Measurements from ENCODE around the gene CLTA. TPM values are rescaled to one million over a fixed set of nuclear protein-coding genes. Genes with fewer than 3 reads are reported as not detected.

The CLTA gene
- total and polyA plus RNA-seq, 2 of the 8 experiments (the other 6 are each of a cell fraction or from before 2014, with no cell fraction given) = 137 to 236 TPM

DNA sequence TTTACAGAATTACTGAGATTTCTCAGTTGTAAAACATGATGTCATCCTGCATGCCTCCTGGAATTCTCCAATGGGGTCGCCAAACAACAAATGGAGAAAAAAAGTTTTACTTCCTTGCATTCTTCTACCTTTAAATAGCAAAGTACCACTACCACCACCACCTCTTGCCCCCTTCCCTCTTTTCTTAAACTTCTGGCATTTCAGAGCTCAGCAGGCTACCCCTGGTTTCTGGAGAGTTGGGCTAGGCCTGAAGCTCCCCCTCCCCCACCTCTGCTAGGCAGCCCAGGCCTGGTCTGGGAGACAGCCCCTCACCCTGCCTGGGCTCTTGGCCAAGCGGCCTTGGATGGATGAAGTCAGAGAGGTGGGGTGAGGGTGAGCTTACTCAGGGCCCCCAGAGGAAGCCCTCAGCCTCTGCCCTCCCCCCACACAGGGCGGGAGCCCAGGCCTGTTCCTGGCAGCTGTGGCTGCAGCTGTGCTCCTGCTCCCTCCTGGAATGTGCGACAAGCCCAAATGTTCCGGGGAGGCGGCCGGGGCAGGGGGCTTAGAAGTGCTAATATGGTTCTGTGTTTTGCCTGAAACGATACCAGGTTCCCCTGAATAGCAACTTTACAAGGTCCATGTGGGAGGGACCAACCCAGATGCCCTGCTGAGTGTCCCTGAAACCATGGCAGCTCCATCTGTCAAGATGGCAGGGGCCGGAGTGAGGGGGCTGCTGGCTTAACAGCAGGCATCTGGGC, 27.5 kb upstream of the CLTA start (continued):
- TF ChIP-seq, protein P1, sequence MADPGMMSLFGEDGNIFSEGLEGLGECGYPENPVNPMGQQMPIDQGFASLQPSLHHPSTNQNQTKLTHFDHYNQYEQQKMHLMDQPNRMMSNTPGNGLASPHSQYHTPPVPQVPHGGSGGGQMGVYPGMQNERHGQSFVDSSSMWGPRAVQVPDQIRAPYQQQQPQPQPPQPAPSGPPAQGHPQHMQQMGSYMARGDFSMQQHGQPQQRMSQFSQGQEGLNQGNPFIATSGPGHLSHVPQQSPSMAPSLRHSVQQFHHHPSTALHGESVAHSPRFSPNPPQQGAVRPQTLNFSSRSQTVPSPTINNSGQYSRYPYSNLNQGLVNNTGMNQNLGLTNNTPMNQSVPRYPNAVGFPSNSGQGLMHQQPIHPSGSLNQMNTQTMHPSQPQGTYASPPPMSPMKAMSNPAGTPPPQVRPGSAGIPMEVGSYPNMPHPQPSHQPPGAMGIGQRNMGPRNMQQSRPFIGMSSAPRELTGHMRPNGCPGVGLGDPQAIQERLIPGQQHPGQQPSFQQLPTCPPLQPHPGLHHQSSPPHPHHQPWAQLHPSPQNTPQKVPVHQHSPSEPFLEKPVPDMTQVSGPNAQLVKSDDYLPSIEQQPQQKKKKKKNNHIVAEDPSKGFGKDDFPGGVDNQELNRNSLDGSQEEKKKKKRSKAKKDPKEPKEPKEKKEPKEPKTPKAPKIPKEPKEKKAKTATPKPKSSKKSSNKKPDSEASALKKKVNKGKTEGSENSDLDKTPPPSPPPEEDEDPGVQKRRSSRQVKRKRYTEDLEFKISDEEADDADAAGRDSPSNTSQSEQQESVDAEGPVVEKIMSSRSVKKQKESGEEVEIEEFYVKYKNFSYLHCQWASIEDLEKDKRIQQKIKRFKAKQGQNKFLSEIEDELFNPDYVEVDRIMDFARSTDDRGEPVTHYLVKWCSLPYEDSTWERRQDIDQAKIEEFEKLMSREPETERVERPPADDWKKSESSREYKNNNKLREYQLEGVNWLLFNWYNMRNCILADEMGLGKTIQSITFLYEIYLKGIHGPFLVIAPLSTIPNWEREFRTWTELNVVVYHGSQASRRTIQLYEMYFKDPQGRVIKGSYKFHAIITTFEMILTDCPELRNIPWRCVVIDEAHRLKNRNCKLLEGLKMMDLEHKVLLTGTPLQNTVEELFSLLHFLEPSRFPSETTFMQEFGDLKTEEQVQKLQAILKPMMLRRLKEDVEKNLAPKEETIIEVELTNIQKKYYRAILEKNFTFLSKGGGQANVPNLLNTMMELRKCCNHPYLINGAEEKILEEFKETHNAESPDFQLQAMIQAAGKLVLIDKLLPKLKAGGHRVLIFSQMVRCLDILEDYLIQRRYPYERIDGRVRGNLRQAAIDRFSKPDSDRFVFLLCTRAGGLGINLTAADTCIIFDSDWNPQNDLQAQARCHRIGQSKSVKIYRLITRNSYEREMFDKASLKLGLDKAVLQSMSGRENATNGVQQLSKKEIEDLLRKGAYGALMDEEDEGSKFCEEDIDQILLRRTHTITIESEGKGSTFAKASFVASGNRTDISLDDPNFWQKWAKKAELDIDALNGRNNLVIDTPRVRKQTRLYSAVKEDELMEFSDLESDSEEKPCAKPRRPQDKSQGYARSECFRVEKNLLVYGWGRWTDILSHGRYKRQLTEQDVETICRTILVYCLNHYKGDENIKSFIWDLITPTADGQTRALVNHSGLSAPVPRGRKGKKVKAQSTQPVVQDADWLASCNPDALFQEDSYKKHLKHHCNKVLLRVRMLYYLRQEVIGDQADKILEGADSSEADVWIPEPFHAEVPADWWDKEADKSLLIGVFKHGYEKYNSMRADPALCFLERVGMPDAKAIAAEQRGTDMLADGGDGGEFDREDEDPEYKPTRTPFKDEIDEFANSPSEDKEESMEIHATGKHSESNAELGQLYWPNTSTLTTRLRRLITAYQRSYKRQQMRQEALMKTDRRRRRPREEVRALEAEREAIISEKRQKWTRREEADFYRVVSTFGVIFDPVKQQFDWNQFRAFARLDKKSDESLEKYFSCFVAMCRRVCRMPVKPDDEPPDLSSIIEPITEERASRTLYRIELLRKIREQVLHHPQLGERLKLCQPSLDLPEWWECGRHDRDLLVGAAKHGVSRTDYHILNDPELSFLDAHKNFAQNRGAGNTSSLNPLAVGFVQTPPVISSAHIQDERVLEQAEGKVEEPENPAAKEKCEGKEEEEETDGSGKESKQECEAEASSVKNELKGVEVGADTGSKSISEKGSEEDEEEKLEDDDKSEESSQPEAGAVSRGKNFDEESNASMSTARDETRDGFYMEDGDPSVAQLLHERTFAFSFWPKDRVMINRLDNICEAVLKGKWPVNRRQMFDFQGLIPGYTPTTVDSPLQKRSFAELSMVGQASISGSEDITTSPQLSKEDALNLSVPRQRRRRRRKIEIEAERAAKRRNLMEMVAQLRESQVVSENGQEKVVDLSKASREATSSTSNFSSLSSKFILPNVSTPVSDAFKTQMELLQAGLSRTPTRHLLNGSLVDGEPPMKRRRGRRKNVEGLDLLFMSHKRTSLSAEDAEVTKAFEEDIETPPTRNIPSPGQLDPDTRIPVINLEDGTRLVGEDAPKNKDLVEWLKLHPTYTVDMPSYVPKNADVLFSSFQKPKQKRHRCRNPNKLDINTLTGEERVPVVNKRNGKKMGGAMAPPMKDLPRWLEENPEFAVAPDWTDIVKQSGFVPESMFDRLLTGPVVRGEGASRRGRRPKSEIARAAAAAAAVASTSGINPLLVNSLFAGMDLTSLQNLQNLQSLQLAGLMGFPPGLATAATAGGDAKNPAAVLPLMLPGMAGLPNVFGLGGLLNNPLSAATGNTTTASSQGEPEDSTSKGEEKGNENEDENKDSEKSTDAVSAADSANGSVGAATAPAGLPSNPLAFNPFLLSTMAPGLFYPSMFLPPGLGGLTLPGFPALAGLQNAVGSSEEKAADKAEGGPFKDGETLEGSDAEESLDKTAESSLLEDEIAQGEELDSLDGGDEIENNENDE (IDR thresholded peaks at IDR 0.05; ENCODE audit: insufficient replicate concordance, low read length) = no peak
- TF ChIP-seq SRF (IDR thresholded peaks at IDR 0.05; ENCODE audit: low read depth, low read length) (no peak), POU5F1 (IDR thresholded peaks at IDR 0.05; ENCODE audit: low read depth, low read length) (no peak), POLR2AphosphoS5 (IDR thresholded peaks at IDR 0.05; ENCODE audit: low read depth, low read length) (0 out of 2 replicates have a peak, but pooled peaks have one; percentile 38), RBBP5 (IDR thresholded peaks at IDR 0.05; ENCODE audit: borderline replicate concordance, low read depth, low read length) (peak; percentile 80; the same call in 1 of the 2 replicates), CHD1 (IDR thresholded peaks at IDR 0.05; ENCODE audit: low read depth, low read length) (peak; percentile 60; the same call in 1 of the 2 replicates), EGR1 (IDR thresholded peaks at IDR 0.05; ENCODE audit: borderline replicate concordance, low read depth, low read length) (no peak), TCF12 (IDR thresholded peaks at IDR 0.05; ENCODE audit: low read depth, low read length) (peak; percentile 93), BRCA1 (IDR thresholded peaks at IDR 0.05; ENCODE audit: low read depth, low read length) (no peak), EP300 (IDR thresholded peaks at IDR 0.05; ENCODE audit: borderline replicate concordance in 1 of 2, low read depth in 2 of 2, low read length in 2 of 2) (peak in 1 of 2 experiments; percentile 90; a peak in 1 of 3 replicates), POLR2A (IDR thresholded peaks at IDR 0.05; ENCODE audit: control extremely low read depth in 1 of 2, low read depth in 2 of 2, low read length in 2 of 2) (peak in 1 of 2 experiments; percentile 57; a peak in 1 of 3 replicates)

Data from H1 (cell line).